GM18526 (cell line): ENCODE data around the gene SMIM29.
A peak's percentile ranks its signal among the peaks of the same experiment; 100 is the strongest.

Experiments used
- POLR2A ChIP-seq: IDR thresholded peaks from 3 replicates; pipeline ENCODE4 v1.6.1; 2011; ENCODE audit not compliant: insufficient read length; ENCODE audit errors: extremely low read depth

SMIM29 gene

GRCh38 chr6:34235307-34236130, 13.3 kb downstream of the SMIM29 start:
- peak; percentile 35 for TF ChIP-seq POLR2A

- TF ChIP-seq POLR2A, result no peak
These were observed 14.0 kb downstream of the SMIM29 start for GRCh38 chr6:34234667-34235306.

- TF ChIP-seq POLR2A, result no peak
These were observed 14.9 kb downstream of the SMIM29 start for GRCh38 chr6:34233867-34234266.

- TF ChIP-seq POLR2A, result no peak
These were observed 15.9 kb downstream of the SMIM29 start for GRCh38 chr6:34232901-34233300.

GRCh38 chr6:34231566-34232336, 17.1 kb downstream of the SMIM29 start:
- TF ChIP-seq POLR2A, result no peak

GRCh38 chr6:34230653-34231371, 18.0 kb downstream of the SMIM29 start:
- TF ChIP-seq POLR2A, result no peak

- no peak for TF ChIP-seq POLR2A
These were observed 18.9 kb downstream of the SMIM29 start for GRCh38 chr6:34229877-34230276.

GRCh38 chr6:34227761-34228421, 20.9 kb downstream of the SMIM29 start:
- TF ChIP-seq POLR2A, result no peak

- no peak for TF ChIP-seq POLR2A
These were observed 21.8 kb downstream of the SMIM29 start for GRCh38 chr6:34226731-34227586.

GRCh38 chr6:34226066-34226465, 22.7 kb downstream of the SMIM29 start:
- TF ChIP-seq POLR2A, result no peak

GRCh38 chr6:34225551-34225950, 23.3 kb downstream of the SMIM29 start:
- TF ChIP-seq POLR2A, result no peak

GRCh38 chr6:34223956-34224940, 24.6 kb downstream of the SMIM29 start:
- TF ChIP-seq POLR2A, result peak; percentile 56
